Breast epithelium (tissue), 3 donors: Measurements from ENCODE around the gene C7.

Source experiments
- POLR2A ChIP-seq: fragments of 450-650 bp; IDR thresholded peaks from one replicate; pipeline ENCODE4 v1.6.1; 2016; ENCODE audit warnings: antibody characterized with exemption, mild to moderate bottlenecking, moderate library complexity
- TF ChIP-seq, protein P1 (sequence below), 3 donors: fragments of 450-650 bp; IDR thresholded peaks; one replicate each; pipeline ENCODE4 v1.5.1; 2016 to 2017; ENCODE audit warnings: antibody characterized with exemption in 3 of 3, mild to moderate bottlenecking in 3 of 3, moderate library complexity in 3 of 3

DNA sequence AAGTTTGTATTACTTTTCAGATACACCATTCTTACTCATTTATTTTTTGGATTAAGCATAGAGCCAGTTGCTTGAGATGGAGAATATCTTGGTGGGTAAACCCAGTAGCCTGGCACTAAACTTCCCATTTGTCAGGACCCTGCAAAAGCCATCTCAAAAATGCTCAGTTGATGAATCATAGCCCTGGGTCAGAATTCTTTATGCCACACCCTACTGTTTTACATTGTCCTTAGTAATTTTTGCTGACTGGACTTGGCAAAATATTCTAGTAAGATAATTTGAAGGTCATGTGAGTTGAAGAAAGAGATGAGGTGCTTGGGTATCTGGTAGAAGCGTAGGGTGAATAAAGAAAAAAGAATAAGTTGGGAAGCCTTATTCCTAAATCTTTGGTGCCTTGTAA is 50.7 kb downstream of the C7 start:
- TF ChIP-seq, protein P1, sequence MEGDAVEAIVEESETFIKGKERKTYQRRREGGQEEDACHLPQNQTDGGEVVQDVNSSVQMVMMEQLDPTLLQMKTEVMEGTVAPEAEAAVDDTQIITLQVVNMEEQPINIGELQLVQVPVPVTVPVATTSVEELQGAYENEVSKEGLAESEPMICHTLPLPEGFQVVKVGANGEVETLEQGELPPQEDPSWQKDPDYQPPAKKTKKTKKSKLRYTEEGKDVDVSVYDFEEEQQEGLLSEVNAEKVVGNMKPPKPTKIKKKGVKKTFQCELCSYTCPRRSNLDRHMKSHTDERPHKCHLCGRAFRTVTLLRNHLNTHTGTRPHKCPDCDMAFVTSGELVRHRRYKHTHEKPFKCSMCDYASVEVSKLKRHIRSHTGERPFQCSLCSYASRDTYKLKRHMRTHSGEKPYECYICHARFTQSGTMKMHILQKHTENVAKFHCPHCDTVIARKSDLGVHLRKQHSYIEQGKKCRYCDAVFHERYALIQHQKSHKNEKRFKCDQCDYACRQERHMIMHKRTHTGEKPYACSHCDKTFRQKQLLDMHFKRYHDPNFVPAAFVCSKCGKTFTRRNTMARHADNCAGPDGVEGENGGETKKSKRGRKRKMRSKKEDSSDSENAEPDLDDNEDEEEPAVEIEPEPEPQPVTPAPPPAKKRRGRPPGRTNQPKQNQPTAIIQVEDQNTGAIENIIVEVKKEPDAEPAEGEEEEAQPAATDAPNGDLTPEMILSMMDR (IDR thresholded peaks at IDR 0.05): no peak
- TF ChIP-seq POLR2A: no peak
